DMS 273 (cell line): ENCODE measurements around the gene TCF7L2.

Experiments
- DNase-seq: peaks from one replicate; lab custom pipeline; 2025; ENCODE audit not compliant: unreplicated experiment; lab: John Stamatoyannopoulos, UW

Gene TCF7L2

GRCh38 chr10:113042868-113043267, 92.8 kb downstream of the TCF7L2 start:
- DNase-seq = no peak

GRCh38 chr10:113044016-113044755, 94.1 kb downstream of the TCF7L2 start:
- no peak for DNase-seq

- no peak for DNase-seq
Observed at GRCh38 chr10:113045147-113046055, 95.4 kb downstream of the TCF7L2 start.

- no peak for DNase-seq
Observed at GRCh38 chr10:113047151-113047550, 97.1 kb downstream of the TCF7L2 start.

- DNase-seq = peak; percentile 33
Observed at GRCh38 chr10:113047605-113047962, 97.5 kb downstream of the TCF7L2 start.

GRCh38 chr10:113047963-113048781, 98.1 kb downstream of the TCF7L2 start:
- peak; percentile 33 for DNase-seq

- DNase-seq = peak; percentile 87
Observed at GRCh38 chr10:113049881-113050280, 99.8 kb downstream of the TCF7L2 start.

GRCh38 chr10:113052076-113052830, 102.2 kb downstream of the TCF7L2 start:
- DNase-seq = peak; percentile 23

GRCh38 chr10:113053091-113053490, 103.0 kb downstream of the TCF7L2 start:
- no peak for DNase-seq

- no peak for DNase-seq
Observed at GRCh38 chr10:113053881-113054280, 103.8 kb downstream of the TCF7L2 start.

- DNase-seq = no peak
Observed at GRCh38 chr10:113055458-113055857, 105.4 kb downstream of the TCF7L2 start.

- DNase-seq = no peak
Observed at GRCh38 chr10:113056030-113056429, 106.0 kb downstream of the TCF7L2 start.

- DNase-seq = no peak
Observed at GRCh38 chr10:113056441-113057021, 106.5 kb downstream of the TCF7L2 start.

- peak; percentile 59 for DNase-seq
Observed at GRCh38 chr10:113057948-113058522, 108.0 kb downstream of the TCF7L2 start.

- DNase-seq = peak; percentile 86
Observed at GRCh38 chr10:113058523-113059370, 108.7 kb downstream of the TCF7L2 start.

GRCh38 chr10:113059371-113059780, 109.3 kb downstream of the TCF7L2 start:
- DNase-seq = peak; percentile 22

- no peak for DNase-seq
Observed at GRCh38 chr10:113060201-113061053, 110.4 kb downstream of the TCF7L2 start.

- DNase-seq = no peak
Observed at GRCh38 chr10:113061054-113061430, 111.0 kb downstream of the TCF7L2 start.
